ENCODE measurements around the gene TBC1D14.

The TBC1D14 gene

DNA sequence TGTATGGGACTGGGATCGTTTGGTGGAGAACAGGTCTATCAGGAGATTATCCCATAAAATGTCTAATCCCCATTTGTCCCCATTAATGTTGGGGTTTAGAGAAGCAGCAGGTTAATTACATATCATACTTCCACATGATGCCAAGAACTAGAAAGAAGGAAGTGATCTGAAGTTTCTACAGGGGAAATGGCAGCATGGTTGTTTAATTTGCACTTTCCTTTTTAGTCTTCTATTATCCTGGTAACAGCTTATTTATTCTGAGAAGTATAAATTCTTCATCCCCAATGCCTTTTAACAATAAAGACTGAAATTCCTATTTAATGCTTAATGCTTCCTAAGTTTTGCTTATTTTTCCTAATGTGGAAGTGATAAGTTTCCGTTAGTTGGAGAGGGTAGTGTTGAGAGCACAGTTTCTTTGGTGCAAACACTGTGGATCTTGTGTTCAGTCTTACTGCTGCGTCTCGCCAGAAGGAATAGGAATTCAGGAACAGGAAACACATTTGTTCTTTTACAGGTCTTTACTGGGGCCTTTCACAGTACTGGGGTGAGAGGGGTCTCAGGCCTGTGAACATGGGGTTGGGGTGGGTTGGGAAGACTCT is 74.0 kb downstream of the TBC1D14 start:
- DNase-seq, result no peak

DNA sequence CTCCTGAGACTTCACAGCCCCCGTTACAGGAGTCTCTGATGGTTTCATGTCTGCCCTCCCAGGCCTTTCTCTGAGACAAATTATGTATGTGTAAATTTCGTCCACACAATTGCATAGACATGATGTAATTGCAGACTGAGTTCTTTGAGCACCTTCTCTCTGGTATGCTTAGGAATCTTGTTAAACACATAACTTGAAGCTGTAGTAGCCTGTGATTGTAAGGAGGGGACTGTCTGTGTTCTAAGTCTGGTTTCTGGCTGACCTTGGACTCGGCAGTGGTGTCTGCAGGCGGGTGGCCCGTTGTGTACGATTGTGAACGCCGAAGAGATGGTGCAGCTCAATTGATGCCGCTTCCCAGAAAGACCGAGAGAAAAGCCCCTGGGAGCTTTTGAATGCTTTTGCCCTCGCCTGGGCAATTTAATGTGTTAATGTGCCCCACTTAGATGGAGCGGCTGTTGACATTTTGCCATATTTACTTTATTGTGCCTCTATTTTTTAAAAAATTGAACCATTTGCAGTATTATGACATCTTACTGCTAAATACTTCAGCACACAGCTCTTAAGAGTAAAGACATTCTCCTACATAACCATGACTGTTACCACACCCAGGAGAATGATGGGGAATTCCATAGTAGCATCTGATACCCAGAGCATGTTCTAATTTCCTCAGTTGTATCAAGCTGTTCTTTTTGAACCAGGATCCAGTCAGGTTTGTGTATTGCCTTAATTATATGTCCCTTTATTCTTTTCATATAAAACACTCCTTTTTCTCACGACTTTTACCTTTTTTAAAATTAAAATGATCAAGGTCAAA is 75.2 kb downstream of the TBC1D14 start:
- no peak for DNase-seq

DNA sequence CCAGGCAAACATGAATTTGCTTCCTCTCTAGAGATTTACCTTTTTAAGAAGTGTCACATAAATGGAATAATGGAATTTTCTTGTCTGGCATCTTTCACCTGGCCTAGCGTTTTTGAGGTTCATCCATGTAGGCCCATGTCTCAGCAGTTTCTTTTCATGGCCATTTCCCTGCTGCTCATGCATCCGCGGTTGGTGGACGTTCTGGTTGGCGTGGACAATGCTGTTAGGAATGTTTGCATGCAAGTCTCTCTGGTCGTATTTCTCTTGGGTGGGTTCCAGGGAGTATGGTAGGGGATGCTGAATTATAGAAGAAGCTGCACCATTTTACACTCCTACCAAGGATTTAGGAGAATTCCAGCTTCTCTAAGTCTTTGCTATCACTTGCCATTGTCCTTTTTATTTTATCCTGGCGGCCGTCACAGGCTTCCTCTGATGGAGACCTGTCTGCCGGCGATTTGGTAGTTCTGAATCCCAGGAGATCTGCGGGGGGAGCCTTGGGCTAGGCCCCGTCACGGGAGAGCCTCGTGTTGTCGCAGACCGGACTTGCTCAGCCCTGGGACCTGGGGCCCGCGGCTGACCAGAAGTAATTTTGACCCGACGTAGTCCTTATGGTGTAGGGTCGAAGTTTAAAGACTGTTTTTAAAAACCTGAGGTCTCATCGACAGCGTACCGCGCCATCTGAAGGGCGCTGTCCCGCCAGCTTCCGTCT is 76.6 kb downstream of the TBC1D14 start:
- no peak for DNase-seq

DNA sequence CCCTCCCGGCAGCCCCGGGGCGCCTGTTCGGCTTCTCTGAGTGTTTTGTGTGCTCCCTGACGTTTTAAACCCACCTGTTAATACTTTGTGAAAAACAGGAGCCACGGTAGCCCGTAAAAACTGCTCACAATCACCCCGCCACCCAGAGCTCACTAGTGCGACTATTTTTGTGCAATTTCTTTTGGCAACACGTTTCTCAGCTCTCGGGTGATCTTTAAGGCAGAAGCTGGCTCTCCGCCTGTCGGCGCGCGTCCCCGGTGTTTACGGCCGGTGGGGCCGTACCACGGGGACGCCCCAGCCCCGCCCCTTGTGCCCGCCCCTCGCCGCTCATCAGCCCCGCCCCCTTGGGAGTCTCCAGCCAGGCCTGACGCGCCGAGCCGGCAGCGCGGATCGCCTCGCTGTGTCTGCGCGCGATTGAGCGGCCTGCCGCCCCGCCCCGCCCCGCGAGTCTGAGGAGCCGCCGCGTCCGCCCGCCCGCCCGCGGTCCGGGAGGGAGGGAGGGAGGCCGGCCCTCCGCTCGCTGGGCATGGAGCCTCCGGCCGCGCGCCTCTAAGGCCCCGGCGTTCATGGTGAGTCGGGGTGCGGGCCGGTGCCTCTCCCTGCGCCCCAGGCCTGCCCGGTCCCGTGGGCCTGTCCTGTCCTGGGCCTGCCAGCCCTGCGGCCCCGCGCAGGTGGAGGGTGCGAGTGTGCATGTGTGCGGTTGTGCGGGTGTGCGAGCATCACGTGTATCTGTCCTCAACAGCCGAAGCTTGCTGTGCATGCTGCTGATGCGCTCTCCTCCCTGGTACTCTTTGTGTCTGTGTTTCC is 77.4 kb downstream of the TBC1D14 start:
- DNase-seq, result peak; percentile 68

DNA sequence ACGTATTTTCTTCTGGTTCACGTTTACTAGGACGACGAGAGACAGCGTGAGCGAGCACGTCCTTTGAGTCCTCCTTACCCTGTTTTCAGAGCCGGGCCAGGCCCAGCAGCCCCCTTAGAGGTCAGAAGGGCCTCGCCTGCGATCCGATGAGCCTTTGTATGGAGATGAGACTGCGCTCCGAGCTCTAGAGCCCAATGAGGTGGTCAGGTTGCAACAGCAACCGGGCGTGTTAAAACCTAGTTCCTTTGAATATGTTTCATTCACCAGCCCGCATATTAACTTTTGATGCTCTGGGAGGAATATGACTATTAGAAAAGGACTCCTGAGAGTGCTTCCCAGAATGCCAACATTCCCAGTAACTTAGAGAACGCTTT is 77.9 kb downstream of the TBC1D14 start:
- no peak for DNase-seq

DNA sequence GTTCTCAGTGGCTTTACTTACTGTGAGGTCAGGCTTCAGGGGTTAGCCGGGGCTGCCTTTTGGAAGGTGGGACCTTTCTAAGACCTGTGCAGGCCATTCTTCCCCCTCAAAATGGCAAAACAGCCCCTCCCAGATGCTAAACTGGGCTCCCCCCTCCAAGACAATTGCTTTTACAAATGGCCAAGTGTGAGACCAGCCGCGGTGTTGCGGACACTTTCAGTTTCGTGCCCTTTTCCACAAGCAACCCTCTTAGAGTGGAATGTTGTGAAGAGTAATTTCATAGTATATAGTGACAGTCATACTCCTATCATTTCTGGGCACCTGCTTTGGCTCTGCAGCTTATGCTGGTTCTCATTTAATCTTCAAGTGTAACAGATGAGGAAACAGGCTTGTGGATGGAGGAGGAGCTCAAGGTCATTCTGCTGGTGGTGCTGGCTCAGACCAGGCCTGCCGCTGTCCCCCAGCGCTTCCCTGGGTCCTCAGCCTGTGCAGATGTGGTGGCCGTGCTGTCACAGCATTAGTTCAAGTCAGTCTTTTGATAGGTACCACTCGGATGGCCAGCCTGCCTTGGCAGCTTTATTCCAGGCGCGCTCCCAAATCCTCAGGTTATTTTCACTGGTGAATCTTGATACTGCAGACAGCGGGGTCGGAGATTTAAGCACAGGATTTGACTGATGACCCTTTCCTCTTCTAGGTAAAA is 78.5 kb downstream of the TBC1D14 start:
- no peak for DNase-seq

DNA sequence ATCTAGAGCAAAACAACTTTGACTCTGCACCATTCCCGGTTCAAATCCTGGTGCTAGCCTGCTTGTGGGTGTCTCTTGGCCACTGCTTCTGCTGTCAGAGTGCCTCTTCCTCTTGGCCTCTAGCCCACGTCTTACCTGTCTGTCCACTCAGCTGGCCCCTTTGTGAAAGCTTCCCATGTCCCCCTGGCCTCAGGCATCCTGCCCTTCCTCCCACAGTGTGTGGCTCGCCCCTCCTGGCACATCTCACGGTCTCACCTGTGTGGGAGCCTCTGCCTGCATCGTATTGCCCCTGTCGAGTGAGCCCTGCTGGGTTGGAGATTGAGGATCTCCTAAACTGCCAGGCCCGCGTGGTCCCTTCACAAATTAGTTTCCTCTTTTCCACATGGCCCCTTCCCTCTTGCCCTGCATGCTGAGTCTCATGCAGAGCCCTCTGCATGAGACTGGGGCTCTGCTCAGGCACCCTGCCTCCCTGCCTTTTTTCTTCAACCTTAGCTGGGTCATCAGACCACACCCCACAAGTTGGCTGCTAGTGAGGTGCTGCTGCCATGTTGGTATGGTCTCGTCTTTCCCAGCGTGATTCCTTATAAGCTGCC is 79.8 kb downstream of the TBC1D14 start:
- DNase-seq, result no peak

DNA sequence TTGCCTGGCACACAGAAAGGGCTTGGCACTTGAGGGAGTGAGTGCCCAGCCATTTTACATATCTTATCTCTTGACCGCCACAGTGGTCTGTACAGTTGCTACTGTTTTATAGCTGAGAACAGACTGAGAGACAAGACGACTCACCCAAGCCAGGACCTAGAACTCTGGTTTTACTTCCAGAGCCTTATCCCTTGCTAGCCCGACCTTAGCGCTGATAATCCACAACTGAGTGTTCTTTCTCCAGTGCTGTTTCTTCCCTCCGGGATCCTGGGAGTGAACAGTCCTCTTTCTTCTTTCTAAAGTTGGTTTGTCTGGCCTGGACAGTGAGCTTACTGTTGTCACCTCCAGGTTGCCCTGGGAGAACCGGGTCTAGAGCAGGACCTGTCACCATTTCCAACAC is 81.0 kb downstream of the TBC1D14 start:
- DNase-seq, result no peak

DNA sequence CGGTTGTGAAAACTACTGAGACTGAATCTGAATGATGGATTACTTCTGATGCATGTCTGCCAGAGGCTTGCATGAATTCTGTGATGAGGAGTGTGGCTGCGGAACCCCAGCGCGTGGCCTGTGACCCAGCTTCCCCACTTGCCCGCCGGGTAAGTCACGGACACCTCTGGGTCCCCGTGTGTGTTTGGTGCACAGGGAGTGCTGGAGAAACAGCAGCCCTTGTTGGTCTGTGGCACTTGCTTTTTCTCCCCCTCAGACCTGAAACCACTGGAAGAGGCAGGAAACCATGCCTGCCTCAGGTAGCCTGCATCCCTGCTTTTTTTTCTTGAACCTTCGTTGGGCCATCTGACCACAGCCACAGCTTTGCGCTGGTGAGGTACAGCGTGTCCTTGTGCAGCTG is 81.6 kb downstream of the TBC1D14 start:
- no peak for DNase-seq

DNA sequence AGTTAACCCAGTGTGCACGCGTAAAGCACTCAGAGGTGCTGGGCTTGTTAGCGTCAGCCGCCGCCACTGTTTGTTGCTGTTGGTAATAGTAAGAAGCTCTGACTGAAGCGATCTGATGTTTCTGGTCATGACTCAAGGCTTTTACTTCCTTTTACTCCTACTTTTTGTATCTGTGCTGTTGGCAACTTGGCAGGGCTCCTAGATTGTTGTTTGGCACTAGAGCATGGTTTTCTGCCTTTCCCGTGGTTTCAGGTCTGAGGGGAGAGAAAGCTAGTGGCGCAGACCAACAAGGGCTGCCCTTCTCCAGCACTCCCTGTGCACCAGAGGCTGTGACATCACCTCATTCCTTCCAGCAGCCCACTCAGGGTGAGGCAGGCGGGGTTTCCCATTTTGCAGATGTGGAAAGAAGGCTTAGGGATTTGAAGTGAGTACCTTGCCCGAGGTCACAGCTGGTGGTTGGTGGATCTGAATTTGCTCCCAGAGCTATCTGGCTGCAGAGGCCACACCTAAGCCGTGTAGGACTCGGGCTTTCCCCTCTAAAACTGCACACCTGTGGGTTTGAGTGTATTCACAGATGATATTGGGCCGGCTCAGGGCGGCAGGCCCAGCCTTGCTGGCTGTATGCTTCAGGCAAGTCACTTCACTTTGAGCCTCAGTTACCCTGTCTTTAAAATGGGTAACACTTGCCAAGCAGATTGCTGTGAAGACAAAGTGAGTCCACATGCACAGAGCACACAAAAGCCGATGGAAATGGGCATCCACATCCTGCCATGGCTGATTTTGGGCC is 82.3 kb downstream of the TBC1D14 start:
- DNase-seq, result peak; percentile 7

DNA sequence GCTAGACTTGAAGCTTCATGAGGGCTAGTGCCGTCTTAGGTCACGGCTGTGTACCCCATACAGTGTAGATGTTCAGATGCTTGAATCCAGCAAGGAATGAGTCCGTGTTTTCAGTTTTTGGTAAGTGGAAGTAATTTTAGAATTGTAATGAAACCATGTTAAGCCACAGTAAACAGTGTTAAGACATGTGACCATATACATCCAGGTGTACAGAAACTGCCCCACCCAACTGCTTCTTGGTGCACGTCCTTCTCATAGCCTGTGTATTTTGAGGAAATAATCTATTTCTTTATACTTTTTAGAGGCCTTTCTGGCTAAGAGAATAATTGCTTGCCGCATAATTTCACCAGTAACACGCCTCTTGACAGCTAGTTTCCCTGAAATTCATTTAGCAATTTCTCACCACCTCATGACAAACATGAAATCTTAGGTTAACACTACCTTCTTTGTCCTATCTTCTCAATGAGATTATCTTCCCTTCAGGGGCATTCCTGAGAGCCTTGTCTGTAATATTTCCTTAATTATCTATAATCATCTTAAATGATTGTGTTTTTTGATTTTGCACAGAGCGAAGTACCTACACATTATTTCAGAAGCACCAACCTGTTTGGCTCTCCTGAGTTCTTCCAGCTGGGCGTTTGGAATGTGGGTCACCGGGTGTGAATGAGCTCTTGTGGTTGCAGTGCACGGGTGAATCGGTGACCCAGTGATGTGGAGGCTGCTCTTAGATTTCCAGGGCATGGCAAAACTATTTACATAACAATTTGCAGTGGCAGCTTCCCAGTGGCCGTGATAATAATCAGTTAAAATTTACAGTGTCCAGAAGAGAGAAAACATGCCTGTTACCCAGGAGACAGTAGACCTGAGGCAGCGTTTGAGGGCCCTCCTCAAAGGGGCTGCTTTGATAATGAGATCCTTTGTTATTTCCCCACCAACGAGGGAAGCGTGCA is 83.4 kb downstream of the TBC1D14 start:
- DNase-seq, result no peak

DNA sequence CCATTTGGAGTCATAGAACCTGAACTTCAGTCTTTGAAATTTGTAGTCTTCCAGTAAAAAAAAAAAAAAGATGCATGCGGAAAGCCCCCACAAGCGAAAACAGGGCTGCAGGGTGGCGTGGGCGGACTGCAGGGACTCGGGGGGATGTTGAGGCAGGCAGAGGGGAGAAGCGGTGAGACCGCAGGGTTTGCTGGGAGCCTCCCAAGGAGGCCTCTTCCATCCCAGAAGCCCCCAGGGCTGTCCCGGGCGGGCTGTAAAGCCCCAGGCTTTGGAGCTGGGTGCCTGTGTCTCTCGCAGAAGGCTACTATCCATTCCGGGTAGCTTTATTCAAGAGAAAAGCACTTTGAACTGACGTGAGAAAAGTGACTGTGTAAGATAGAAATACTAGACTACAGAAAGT is 86.9 kb downstream of the TBC1D14 start:
- no peak for DNase-seq

DNA sequence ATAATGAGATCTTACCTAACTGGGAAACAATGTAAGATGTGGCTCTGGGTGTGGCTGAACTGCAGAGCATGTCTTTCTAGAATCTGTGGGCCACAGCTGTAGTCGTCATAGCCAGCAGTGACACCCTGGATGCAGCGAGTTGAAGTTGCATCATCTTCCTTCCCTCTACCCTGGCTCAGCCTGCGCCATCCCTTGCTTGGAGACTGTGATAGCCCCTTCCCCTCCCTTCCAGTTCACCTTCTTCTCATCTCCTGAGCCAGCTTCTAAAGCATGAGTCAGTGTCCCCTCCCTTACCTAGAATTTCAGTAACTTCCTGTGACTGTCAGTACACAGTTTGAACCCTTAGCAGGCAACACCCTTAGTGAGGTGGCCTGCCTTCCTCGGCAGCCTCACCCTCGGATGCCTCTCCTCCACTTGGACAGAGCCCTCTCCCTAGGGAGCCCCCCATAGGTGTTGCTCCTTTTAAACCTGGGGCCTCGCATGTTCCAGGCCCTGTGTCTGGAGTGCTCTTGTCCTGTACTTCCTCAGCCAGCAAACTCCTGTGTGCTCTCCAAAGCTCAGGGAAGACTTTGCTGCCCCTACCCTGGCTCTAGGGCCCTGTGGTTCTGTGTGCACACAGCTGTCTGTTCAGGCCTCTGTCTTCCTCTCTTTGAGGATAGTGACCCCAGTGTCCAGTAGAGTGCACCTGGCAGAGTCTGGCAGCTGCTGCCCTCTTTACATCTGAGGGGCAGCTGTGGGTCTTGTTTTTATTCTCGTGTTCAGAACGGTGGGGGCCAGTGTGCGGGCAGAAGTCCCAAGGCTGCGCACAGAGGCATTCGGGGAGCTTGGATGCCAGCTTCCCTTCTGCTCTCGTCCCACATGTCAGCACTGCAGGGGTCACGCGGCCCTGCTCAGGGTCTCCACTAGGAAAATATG is 89.8 kb downstream of the TBC1D14 start:
- DNase-seq, result no peak

DNA sequence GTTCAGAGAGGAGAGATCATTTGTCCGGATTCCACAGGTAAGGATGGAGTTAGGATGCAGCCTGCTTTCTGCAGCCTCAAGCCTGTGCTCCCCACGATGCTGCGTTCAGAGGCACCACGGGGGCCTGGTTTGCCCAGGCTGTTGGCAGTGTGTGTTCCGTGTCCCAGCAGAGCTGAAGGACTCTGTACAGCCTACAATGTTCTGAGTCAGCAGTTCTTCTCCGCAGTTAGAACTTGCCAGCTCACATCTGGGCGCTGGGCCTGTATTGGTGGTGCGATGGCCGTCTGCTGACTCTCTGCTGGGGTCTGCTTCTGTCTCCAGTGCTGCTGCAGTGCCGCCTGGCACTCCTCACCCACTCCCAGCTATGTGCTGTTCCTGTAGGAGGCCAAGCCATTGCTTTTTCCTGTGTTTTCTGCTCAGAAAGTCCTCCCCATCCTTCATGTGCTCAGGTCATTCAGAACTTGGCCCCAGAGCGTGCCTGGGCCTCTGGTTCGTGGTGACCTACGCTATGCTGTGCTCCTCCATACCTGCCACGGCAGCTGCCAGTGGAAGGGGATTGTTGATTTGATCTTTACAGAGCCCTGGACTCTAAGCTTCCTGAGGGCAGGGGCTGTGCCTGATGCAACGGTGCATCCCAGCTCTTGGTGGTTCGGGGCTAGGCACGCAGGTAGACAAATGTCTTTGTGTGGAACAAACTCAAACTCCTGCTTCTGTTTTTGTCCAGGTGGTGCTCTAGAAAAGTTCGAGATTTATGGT is 91.0 kb downstream of the TBC1D14 start:
- DNase-seq, result no peak

DNA sequence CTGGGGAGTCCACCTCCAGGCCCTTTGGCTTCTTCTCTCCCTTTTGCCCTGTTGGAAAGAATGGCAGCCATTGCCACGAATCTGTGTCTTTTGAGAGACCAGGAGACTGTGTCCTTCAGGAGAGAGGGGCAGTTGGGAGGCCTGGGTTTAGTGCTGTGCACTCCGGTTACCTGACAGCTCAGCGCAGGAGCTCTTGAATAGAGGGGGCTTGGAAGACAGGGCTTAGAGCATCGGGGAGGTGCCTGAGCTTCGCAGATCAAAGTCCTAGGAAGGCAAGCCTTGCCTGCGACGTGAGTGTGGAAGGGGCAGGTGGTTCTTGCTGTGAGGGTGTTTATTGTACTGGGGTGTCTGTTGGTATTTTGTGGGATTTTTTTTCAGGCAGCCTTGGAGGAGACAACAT is 91.6 kb downstream of the TBC1D14 start:
- DNase-seq, result no peak

DNA sequence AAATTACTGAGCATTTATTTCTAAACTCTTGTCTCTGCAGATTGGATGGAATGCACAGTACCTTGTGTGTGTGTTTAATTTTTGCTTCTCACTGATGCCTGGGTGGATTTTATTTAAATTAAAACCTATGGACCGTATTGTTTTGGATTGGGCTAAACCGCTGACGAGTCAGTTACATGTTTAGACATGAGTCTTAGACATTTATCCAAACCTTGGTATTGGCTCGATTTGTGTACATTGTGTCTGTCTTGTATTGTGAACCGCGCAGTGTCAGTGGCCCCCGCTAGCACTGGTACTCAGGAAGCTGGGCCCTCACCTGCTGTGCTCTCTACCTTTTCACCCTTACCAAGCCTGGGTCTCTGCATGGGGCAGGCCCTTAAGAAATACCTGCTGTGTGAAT is 92.7 kb downstream of the TBC1D14 start:
- no peak for DNase-seq

DNA sequence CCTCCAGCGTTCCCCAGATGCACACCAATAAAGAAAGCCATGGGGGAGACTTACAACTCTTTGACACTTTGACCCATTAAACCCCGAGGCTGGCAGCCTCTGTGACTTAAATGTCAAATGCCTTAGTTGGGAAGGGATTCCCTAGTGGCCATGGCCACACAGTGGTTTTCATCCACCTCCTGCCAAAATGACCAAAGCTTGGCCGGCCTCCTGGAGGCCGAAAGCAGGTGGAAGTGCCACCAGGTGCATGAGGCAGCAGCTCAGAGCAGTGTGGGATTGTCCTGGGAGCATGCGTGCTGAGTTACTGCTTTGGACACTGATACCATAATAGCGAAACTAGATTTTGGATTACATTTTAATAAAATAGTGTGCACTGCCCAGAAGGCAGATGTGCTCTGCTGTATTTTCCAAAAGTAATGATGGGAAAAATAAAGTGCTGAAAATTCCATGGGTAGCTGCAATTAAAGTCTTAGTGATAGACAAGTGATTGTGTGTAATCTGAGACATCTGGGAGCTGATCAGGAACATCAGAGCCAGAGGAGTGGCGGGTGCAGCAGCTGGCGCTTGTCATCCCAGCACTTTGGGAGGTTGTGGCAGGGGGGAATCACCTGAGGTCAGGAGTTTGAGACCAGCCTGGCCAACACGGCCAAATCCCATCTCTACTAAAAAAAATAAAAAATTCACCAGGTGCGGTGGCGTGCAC is 93.7 kb downstream of the TBC1D14 start:
- DNase-seq, result no peak

DNA sequence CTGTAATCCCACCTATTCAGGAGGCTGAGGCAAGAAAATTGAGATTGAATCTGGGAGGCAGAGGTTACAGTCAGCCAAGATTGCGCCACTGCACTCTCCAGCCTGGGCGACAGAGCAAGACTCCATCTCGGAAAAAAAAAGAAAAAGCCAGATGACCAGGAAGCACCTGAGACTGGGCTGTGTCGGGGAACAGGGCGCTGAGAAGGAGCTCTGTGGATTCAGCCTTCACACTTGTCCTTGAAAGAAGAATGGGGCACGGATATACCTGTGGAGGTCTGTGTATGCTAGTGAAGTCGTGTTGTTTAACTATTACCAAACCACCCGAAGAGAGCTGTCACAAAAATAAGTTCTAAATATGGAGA is 94.2 kb downstream of the TBC1D14 start:
- no peak for DNase-seq

Measured in GF-D8 (cell line).